Skeletal muscle satellite cell (primary cell): ENCODE measurements around the gene TCF3.

Experiments
- H3K27me3 ChIP-seq: 2 replicates; pipeline ENCODE4 v1.7.0; 2013; ENCODE audit warnings: low read length; ENCODE audit not compliant: control insufficient read depth, insufficient read depth
- H3K36me3 ChIP-seq: 2 replicates; pipeline ENCODE4 v1.7.0; 2013; ENCODE audit warnings: mild to moderate bottlenecking, control low read depth, low read length; ENCODE audit not compliant: insufficient read depth
- H3K4me1 ChIP-seq: 2 replicates; pipeline ENCODE4 v1.7.0; 2013; ENCODE audit warnings: low read length; ENCODE audit not compliant: control insufficient read depth, insufficient read depth
- H3K4me2 ChIP-seq: 2 replicates; pipeline ENCODE4 v1.7.0; 2013; ENCODE audit warnings: mild to moderate bottlenecking, low read length
- H3K4me3 ChIP-seq: 2 replicates; pipeline ENCODE4 v1.7.0; 2013; ENCODE audit warnings: low read length
- H3K9ac ChIP-seq: 2 replicates; pipeline ENCODE4 v1.7.0; 2013; ENCODE audit warnings: mild to moderate bottlenecking, low read depth, low read length, moderate library complexity
- H3K9me3 ChIP-seq: replicated peaks from 2 replicates; pipeline ENCODE4 v1.7.0; 2013; ENCODE audit warnings: mild to moderate bottlenecking, control low read depth, low read length

TCF3 gene

GRCh38 chr19:1621574-1621973, 30.8 kb downstream of the TCF3 start:
- no peak overlapping the region for H3K9ac ChIP-seq
- peaks cover 66% of the 10 kb centered on the region for H3K36me3 ChIP-seq
- no peak overlapping the region for H3K4me3 ChIP-seq
- no peak overlapping the region for H3K4me2 ChIP-seq
- H3K9me3 ChIP-seq: no peaks in the 10 kb centered on the region
- no peaks in the 10 kb centered on the region for H3K4me1 ChIP-seq
- no peaks in the 10 kb centered on the region for H3K27me3 ChIP-seq

GRCh38 chr19:1621021-1621420, 31.4 kb downstream of the TCF3 start:
- no peaks in the 10 kb centered on the region for H3K27me3 ChIP-seq
- no peak overlapping the region for H3K4me2 ChIP-seq
- peaks cover 65% of the 10 kb centered on the region for H3K36me3 ChIP-seq
- no peak overlapping the region for H3K4me3 ChIP-seq
- H3K4me1 ChIP-seq: no peaks in the 10 kb centered on the region
- H3K9me3 ChIP-seq: no peaks in the 10 kb centered on the region
- no peak overlapping the region for H3K9ac ChIP-seq

GRCh38 chr19:1620502-1620901, 31.9 kb downstream of the TCF3 start:
- no peak overlapping the region for H3K9ac ChIP-seq
- H3K36me3 ChIP-seq: peaks cover 64% of the 10 kb centered on the region
- no peaks in the 10 kb centered on the region for H3K4me1 ChIP-seq
- no peaks in the 10 kb centered on the region for H3K9me3 ChIP-seq
- no peaks in the 10 kb centered on the region for H3K27me3 ChIP-seq
- no peak overlapping the region for H3K4me3 ChIP-seq
- H3K4me2 ChIP-seq: no peak overlapping the region

DNA sequence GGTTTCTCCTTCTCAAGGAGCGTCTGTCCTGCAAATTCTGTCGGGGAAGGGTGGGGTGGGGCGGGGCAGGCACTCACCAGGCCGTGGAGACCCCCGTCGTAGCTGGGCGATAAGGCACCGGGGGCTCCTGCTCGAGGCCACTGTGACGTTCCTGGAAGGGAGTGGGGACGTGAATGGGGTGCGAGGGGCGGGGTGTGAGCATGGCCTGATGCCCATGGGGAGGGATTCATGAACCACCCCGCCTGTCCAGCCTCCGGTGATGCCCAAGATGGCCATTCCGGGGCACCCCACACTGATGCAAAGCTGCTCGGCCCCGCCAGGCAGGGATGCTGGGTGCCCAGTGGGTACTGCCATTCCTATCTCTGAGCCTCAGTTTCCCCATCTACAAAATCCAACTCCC, 32.7 kb downstream of the TCF3 start:
- H3K4me1 ChIP-seq: no peaks in the 10 kb centered on the region

GRCh38 chr19:1619094-1619439, 33.3 kb downstream of the TCF3 start:
- H3K9ac ChIP-seq: no peak overlapping the region
- H3K4me2 ChIP-seq: no peak overlapping the region
- H3K27me3 ChIP-seq: no peaks in the 10 kb centered on the region

More for the DNA sequence above, 32.7 kb downstream of the TCF3 start:
- H3K9ac ChIP-seq: no peak overlapping the region
- H3K36me3 ChIP-seq: peaks cover 66% of the 10 kb centered on the region
- no peaks in the 10 kb centered on the region for H3K9me3 ChIP-seq
- H3K4me3 ChIP-seq: no peak overlapping the region
- no peaks in the 10 kb centered on the region for H3K27me3 ChIP-seq
- no peak overlapping the region for H3K4me2 ChIP-seq

DNA sequence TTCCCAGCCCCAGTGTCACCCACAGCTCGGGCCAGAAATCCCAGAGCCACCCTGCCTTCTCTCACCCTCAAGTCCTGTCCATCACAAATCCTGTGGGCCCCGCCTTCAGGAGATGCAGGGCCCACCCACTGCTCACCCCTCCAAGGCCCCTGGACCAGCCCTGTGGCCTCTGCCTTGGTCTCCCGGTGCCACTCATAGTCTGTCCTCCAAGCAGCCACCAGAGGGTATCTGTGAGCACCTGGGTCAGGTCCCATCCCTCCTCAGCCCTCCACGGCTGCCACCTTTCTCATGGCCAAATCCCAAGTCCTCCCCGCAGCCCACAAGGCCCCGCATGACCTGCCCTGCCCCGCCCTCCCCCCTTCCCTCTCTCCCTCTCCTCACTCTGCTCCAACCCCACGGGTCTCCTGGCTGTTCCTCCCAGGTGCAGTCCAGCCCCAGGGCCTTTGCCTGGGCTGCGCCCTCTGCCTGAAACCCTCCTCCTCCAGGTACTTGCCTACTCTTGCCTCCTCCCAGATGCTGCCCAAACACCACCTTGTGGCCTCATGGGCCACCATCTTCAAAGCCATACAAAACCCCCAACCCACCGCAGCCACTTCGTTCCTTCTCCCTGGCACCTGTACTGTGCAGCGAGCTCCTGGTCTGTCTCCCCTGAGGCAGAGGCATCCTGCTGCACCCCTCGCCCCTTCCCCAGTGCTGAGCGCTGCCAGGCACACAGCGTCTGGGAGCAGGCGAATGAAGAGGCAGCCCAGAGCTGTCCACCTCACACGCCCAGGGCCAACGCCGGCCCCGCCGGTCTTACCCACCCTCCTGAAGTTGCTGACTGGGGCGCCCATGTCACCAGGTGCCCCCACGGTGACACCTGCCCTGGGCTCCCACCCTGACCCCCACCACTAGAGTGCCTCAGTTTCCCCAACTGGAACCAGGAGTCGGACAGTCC, 34.0 kb downstream of the TCF3 start:
- Histone ChIP-seq H3K4me2 (no peak overlapping the region), H3K27me3 (no peaks in the 10 kb centered on the region), H3K4me1 (no peaks in the 10 kb centered on the region), H3K9me3 (no peaks in the 10 kb centered on the region), H3K4me3 (no peak overlapping the region), H3K9ac (no peak overlapping the region), H3K36me3 (peaks cover 67% of the 10 kb centered on the region)

More at GRCh38 chr19:1619094-1619439, 33.3 kb downstream of the TCF3 start:
- no peaks in the 10 kb centered on the region for H3K4me1 ChIP-seq
- H3K4me3 ChIP-seq: no peak overlapping the region
- H3K9me3 ChIP-seq: no peaks in the 10 kb centered on the region
- peaks cover 66% of the 10 kb centered on the region for H3K36me3 ChIP-seq

GRCh38 chr19:1616875-1617274, 35.5 kb downstream of the TCF3 start:
- no peaks in the 10 kb centered on the region for H3K9me3 ChIP-seq
- H3K9ac ChIP-seq: no peak overlapping the region
- H3K36me3 ChIP-seq: peaks cover 72% of the 10 kb centered on the region
- H3K4me1 ChIP-seq: no peaks in the 10 kb centered on the region
- no peak overlapping the region for H3K4me3 ChIP-seq
- H3K4me2 ChIP-seq: no peak overlapping the region
- H3K27me3 ChIP-seq: no peaks in the 10 kb centered on the region

GRCh38 chr19:1616396-1616795, 36.0 kb downstream of the TCF3 start:
- Histone ChIP-seq H3K4me3 (no peak overlapping the region), H3K4me2 (no peak overlapping the region), H3K36me3 (peaks cover 71% of the 10 kb centered on the region), H3K4me1 (no peaks in the 10 kb centered on the region), H3K27me3 (no peaks in the 10 kb centered on the region), H3K9me3 (no peaks in the 10 kb centered on the region), H3K9ac (no peak overlapping the region)

- Histone ChIP-seq H3K4me2 (no peak overlapping the region), H3K4me3 (no peak overlapping the region), H3K9ac (no peak overlapping the region), H3K27me3 (no peaks in the 10 kb centered on the region), H3K9me3 (no peaks in the 10 kb centered on the region), H3K4me1 (no peaks in the 10 kb centered on the region), H3K36me3 (peaks cover 70% of the 10 kb centered on the region)
These were observed 37.2 kb downstream of the TCF3 start for GRCh38 chr19:1615156-1615765.

- H3K4me2 ChIP-seq: no peak overlapping the region
- no peaks in the 10 kb centered on the region for H3K4me1 ChIP-seq
- no peaks in the 10 kb centered on the region for H3K9me3 ChIP-seq
- no peak overlapping the region for H3K9ac ChIP-seq
- H3K27me3 ChIP-seq: no peaks in the 10 kb centered on the region
- H3K4me3 ChIP-seq: no peak overlapping the region
- peaks cover 69% of the 10 kb centered on the region for H3K36me3 ChIP-seq
These were observed 38.4 kb downstream of the TCF3 start for GRCh38 chr19:1613808-1614570.

- Histone ChIP-seq H3K27me3 (no peaks in the 10 kb centered on the region), H3K36me3 (peaks cover 65% of the 10 kb centered on the region), H3K4me1 (peaks cover 4% of the 10 kb centered on the region), H3K4me3 (no peak overlapping the region), H3K4me2 (no peak overlapping the region), H3K9me3 (no peaks in the 10 kb centered on the region), H3K9ac (no peak overlapping the region)
These were observed 39.3 kb downstream of the TCF3 start for GRCh38 chr19:1613146-1613545.
